Measurements from ENCODE around the gene KLHL15.
A peak's percentile ranks its signal among the peaks of the same experiment; 100 is the strongest.
"Not testable (repeated sequence)": the region's sequence is repeated elsewhere in the genome, so short reads cannot be mapped to it uniquely, and the experiment has no call there.

Gene KLHL15

GRCh38 chrX:23980011-23980441, 47.0 kb downstream of the KLHL15 start:
- no peaks in the 10 kb centered on the region for H3K27me3 ChIP-seq (ENCODE audit: control insufficient read depth in 3 of 3, insufficient read depth in 3 of 3, low read depth in 1 of 3, low read length in 3 of 3)
- no peak overlapping the region for H2BK120ac ChIP-seq (ENCODE audit: low read depth, low read length)
- no peak overlapping the region for H2AFZ ChIP-seq (ENCODE audit: low read length)
- H3K9ac ChIP-seq (ENCODE audit: low read depth, low read length, poor library complexity): no peak overlapping the region
- no peak overlapping the region for H2BK12ac ChIP-seq (ENCODE audit: low read length)
- H4K91ac ChIP-seq (ENCODE audit: low read depth, low read length, poor library complexity): no peak overlapping the region
- no peak overlapping the region for H3K14ac ChIP-seq (ENCODE audit: low read length)
- H3K36me3 ChIP-seq (replicated peaks in 1 of 2; ENCODE audit: control insufficient read depth in 2 of 2, insufficient read depth in 2 of 2, low read length in 2 of 2): peaks cover 2 to 10% of the 10 kb centered on the region in 2 donors
- H2AK5ac ChIP-seq (ENCODE audit: low read depth, low read length): no peak overlapping the region
- H3K9me3 ChIP-seq (replicated peaks in 1 of 2; ENCODE audit: control insufficient read depth in 2 of 2, insufficient read depth in 1 of 2, low read depth in 1 of 2, low read length in 2 of 2): no peaks in the 10 kb centered on the region
- H3K79me1 ChIP-seq (ENCODE audit: low read depth, low read length): no peaks in the 10 kb centered on the region
- no peak for DNase-seq (ENCODE audit: low spot score)
- no peak overlapping the region for H3K4me2 ChIP-seq (ENCODE audit: insufficient read depth, low read length, poor library complexity, severe bottlenecking)
- WGBS, 2 donors (ENCODE audit: extremely low coverage in 2 of 2, insufficient read length in 2 of 2, insufficient replicate concordance in 1 of 2): no CpG with 5 or more reads among the region's 5 CpGs
- peaks cover 0 to 3% of the 10 kb centered on the region in 2 donors for H3K4me1 ChIP-seq (ENCODE audit: control insufficient read depth in 2 of 2, insufficient read depth in 1 of 2, low read depth in 1 of 2, low read length in 2 of 2)
- no peak overlapping the region for H3K4ac ChIP-seq (ENCODE audit: low read length)
- H4K8ac ChIP-seq (ENCODE audit: low read depth, low read length): no peak overlapping the region
- no peak overlapping the region for H2BK15ac ChIP-seq (ENCODE audit: low read length)
- H3K4me3 ChIP-seq (ENCODE audit: low read length in 2 of 2): no peak overlapping the region
- H3K23ac ChIP-seq (ENCODE audit: low read depth, low read length, poor library complexity): no peak overlapping the region
- H3K18ac ChIP-seq (ENCODE audit: low read length): no peak overlapping the region
- H2BK5ac ChIP-seq (ENCODE audit: low read length): no peak overlapping the region
- no peak overlapping the region for H3K27ac ChIP-seq (replicated peaks; ENCODE audit: low read length)

GRCh38 chrX:23978491-23978890, 48.5 kb downstream of the KLHL15 start:
- no peaks in the 10 kb centered on the region for H3K27me3 ChIP-seq (ENCODE audit: control insufficient read depth in 3 of 3, insufficient read depth in 3 of 3, low read depth in 1 of 3, low read length in 3 of 3)
- H2BK5ac ChIP-seq (ENCODE audit: low read length): no peak overlapping the region
- no peak overlapping the region for H4K8ac ChIP-seq (ENCODE audit: low read depth, low read length)
- H2BK120ac ChIP-seq (ENCODE audit: low read depth, low read length): no peak overlapping the region
- H3K4me2 ChIP-seq (ENCODE audit: insufficient read depth, low read length, poor library complexity, severe bottlenecking): no peak overlapping the region
- no peak overlapping the region for H3K27ac ChIP-seq (replicated peaks; ENCODE audit: low read length)
- no peak overlapping the region for H2AK5ac ChIP-seq (ENCODE audit: low read depth, low read length)
- no peak overlapping the region for H4K91ac ChIP-seq (ENCODE audit: low read depth, low read length, poor library complexity)
- no peak overlapping the region for H3K4me3 ChIP-seq (ENCODE audit: low read length in 2 of 2)
- H3K79me1 ChIP-seq (ENCODE audit: low read depth, low read length): no peaks in the 10 kb centered on the region
- DNase-seq (ENCODE audit: low spot score): no peak
- H3K18ac ChIP-seq (ENCODE audit: low read length): no peak overlapping the region
- H3K23ac ChIP-seq (ENCODE audit: low read depth, low read length, poor library complexity): no peak overlapping the region
- no peak overlapping the region for H2BK15ac ChIP-seq (ENCODE audit: low read length)
- no peak overlapping the region for H3K4ac ChIP-seq (ENCODE audit: low read length)
- H3K9ac ChIP-seq (ENCODE audit: low read depth, low read length, poor library complexity): no peak overlapping the region
- H2AFZ ChIP-seq (ENCODE audit: low read length): no peak overlapping the region
- H3K36me3 ChIP-seq (replicated peaks in 1 of 2; ENCODE audit: control insufficient read depth in 2 of 2, insufficient read depth in 2 of 2, low read length in 2 of 2): peaks cover 2 to 7% of the 10 kb centered on the region in 2 donors
- H3K4me1 ChIP-seq (ENCODE audit: control insufficient read depth in 2 of 2, insufficient read depth in 1 of 2, low read depth in 1 of 2, low read length in 2 of 2): peaks cover 0 to 3% of the 10 kb centered on the region in 2 donors
- no peak overlapping the region for H3K14ac ChIP-seq (ENCODE audit: low read length)
- no peak overlapping the region for H2BK12ac ChIP-seq (ENCODE audit: low read length)
- H3K9me3 ChIP-seq (replicated peaks in 1 of 2; ENCODE audit: control insufficient read depth in 2 of 2, insufficient read depth in 1 of 2, low read depth in 1 of 2, low read length in 2 of 2): no peaks in the 10 kb centered on the region
- WGBS, 2 donors (ENCODE audit: extremely low coverage in 2 of 2, insufficient read length in 2 of 2, insufficient replicate concordance in 1 of 2): no CpG with 5 or more reads among the region's 4 CpGs

GRCh38 chrX:23965630-23966029, 61.4 kb downstream of the KLHL15 start:
- H3K14ac ChIP-seq (ENCODE audit: low read length); H3K36me3 ChIP-seq (replicated peaks in 1 of 2; ENCODE audit: control insufficient read depth in 2 of 2, insufficient read depth in 2 of 2, low read length in 2 of 2); H3K4me3 ChIP-seq (ENCODE audit: low read length in 2 of 2); H3K18ac ChIP-seq (ENCODE audit: low read length); H3K27me3 ChIP-seq (ENCODE audit: control insufficient read depth in 3 of 3, insufficient read depth in 3 of 3, low read depth in 1 of 3, low read length in 3 of 3); H2BK120ac ChIP-seq (ENCODE audit: low read depth, low read length); H4K91ac ChIP-seq (ENCODE audit: low read depth, low read length, poor library complexity); H2AFZ ChIP-seq (ENCODE audit: low read length); H3K27ac ChIP-seq (replicated peaks; ENCODE audit: low read length); H2BK5ac ChIP-seq (ENCODE audit: low read length); H3K9ac ChIP-seq (ENCODE audit: low read depth, low read length, poor library complexity); H2BK15ac ChIP-seq (ENCODE audit: low read length); H2AK5ac ChIP-seq (ENCODE audit: low read depth, low read length); H3K23ac ChIP-seq (ENCODE audit: low read depth, low read length, poor library complexity); DNase-seq (ENCODE audit: low spot score); H4K8ac ChIP-seq (ENCODE audit: low read depth, low read length); H3K4me2 ChIP-seq (ENCODE audit: insufficient read depth, low read length, poor library complexity, severe bottlenecking); H2BK12ac ChIP-seq (ENCODE audit: low read length); H3K9me3 ChIP-seq (replicated peaks in 1 of 2; ENCODE audit: control insufficient read depth in 2 of 2, insufficient read depth in 1 of 2, low read depth in 1 of 2, low read length in 2 of 2); H3K79me1 ChIP-seq (ENCODE audit: low read depth, low read length); H3K4ac ChIP-seq (ENCODE audit: low read length); H3K4me1 ChIP-seq (ENCODE audit: control insufficient read depth in 2 of 2, insufficient read depth in 1 of 2, low read depth in 1 of 2, low read length in 2 of 2): not testable (repeated sequence)
- no CpG with 5 or more reads among the region's 8 CpGs for WGBS, 2 donors (ENCODE audit: extremely low coverage in 2 of 2, insufficient read length in 2 of 2, insufficient replicate concordance in 1 of 2)

GRCh38 chrX:23964191-23964590, 62.8 kb downstream of the KLHL15 start:
- Histone ChIP-seq H3K4me1 (ENCODE audit: control insufficient read depth in 2 of 2, insufficient read depth in 1 of 2, low read depth in 1 of 2, low read length in 2 of 2) (no peaks in the 10 kb centered on the region), H3K18ac (ENCODE audit: low read length) (no peak overlapping the region), H3K4me2 (ENCODE audit: insufficient read depth, low read length, poor library complexity, severe bottlenecking) (no peak overlapping the region), H4K91ac (ENCODE audit: low read depth, low read length, poor library complexity) (no peak overlapping the region), H3K27ac (replicated peaks; ENCODE audit: low read length) (no peak overlapping the region), H3K14ac (ENCODE audit: low read length) (no peak overlapping the region), H3K4ac (ENCODE audit: low read length) (no peak overlapping the region), H3K9me3 (replicated peaks in 1 of 2; ENCODE audit: control insufficient read depth in 2 of 2, insufficient read depth in 1 of 2, low read depth in 1 of 2, low read length in 2 of 2) (no peaks in the 10 kb centered on the region), H4K8ac (ENCODE audit: low read depth, low read length) (no peak overlapping the region), H2AK5ac (ENCODE audit: low read depth, low read length) (no peak overlapping the region), H3K9ac (ENCODE audit: low read depth, low read length, poor library complexity) (no peak overlapping the region), H3K27me3 (ENCODE audit: control insufficient read depth in 3 of 3, insufficient read depth in 3 of 3, low read depth in 1 of 3, low read length in 3 of 3) (no peaks in the 10 kb centered on the region), H2BK120ac (ENCODE audit: low read depth, low read length) (no peak overlapping the region), H2BK5ac (ENCODE audit: low read length) (no peak overlapping the region), H3K36me3 (replicated peaks in 1 of 2; ENCODE audit: control insufficient read depth in 2 of 2, insufficient read depth in 2 of 2, low read length in 2 of 2) (no peaks in the 10 kb centered on the region), H2BK15ac (ENCODE audit: low read length) (no peak overlapping the region), H3K79me1 (ENCODE audit: low read depth, low read length) (no peaks in the 10 kb centered on the region), H3K23ac (ENCODE audit: low read depth, low read length, poor library complexity) (no peak overlapping the region), H2AFZ (ENCODE audit: low read length) (peak overlapping the region; percentile 60), H3K4me3 (ENCODE audit: low read length in 2 of 2) (no peak overlapping the region), H2BK12ac (ENCODE audit: low read length) (no peak overlapping the region)
- WGBS, 2 donors (ENCODE audit: extremely low coverage in 2 of 2, insufficient read length in 2 of 2, insufficient replicate concordance in 1 of 2): no CpG with 5 or more reads among the region's 5 CpGs
- DNase-seq (ENCODE audit: low spot score): no peak
